NCI-H146 treated with DMSO at 0.1 percent for 48 hours (cell line): ENCODE data around the gene HIGD2A.

Source experiments
- DNase-seq: peaks from one replicate; lab custom pipeline; 2025; ENCODE audit not compliant: unreplicated experiment; lab: John Stamatoyannopoulos, UW

Gene HIGD2A

GRCh38 chr5:176388444-176389134 lies at the start of gene HIGD2A, which contains the start of gene NOP16:
Gene HIGD2A (plus strand): TSS chr5:176388751. CDS start chr5:176388820, 69 bp downstream.
Gene NOP16 (minus strand): TSS chr5:176388598. CDS start chr5:176388539, 59 bp downstream.
- peak; percentile 91 for DNase-seq

- no peak for DNase-seq
These were observed 49.2 kb upstream of the HIGD2A start for GRCh38 chr5:176339304-176339703.

GRCh38 chr5:176341325-176342157 lies 47.0 kb upstream of the HIGD2A start:
- no peak for DNase-seq

GRCh38 chr5:176342158-176342483 lies 46.4 kb upstream of the HIGD2A start:
- no peak for DNase-seq

GRCh38 chr5:176342766-176343458 lies 45.6 kb upstream of the HIGD2A start:
- no peak for DNase-seq

GRCh38 chr5:176350416-176350815 lies 38.1 kb upstream of the HIGD2A start:
- DNase-seq, result no peak

GRCh38 chr5:176352116-176352878 lies 36.3 kb upstream of the HIGD2A start:
- DNase-seq, result no peak

GRCh38 chr5:176353533-176353932 lies 35.0 kb upstream of the HIGD2A start:
- no peak for DNase-seq

GRCh38 chr5:176355400-176356178 lies 33.0 kb upstream of the HIGD2A start:
- DNase-seq, result no peak

- DNase-seq, result no peak
These were observed 32.4 kb upstream of the HIGD2A start for GRCh38 chr5:176356179-176356566.

- no peak for DNase-seq
These were observed 28.9 kb upstream of the HIGD2A start for GRCh38 chr5:176359658-176360057.

- DNase-seq, result no peak
These were observed 27.6 kb upstream of the HIGD2A start for GRCh38 chr5:176360894-176361436.

GRCh38 chr5:176361437-176362232 lies 26.9 kb upstream of the HIGD2A start, which contains the start of gene KIAA1191:
Gene KIAA1191 (minus strand): TSS chr5:176361764. CDS start chr5:176359508, 2,256 bp downstream.
- DNase-seq, result peak; percentile 17

GRCh38 chr5:176362233-176362490 lies 26.4 kb upstream of the HIGD2A start:
- no peak for DNase-seq

- DNase-seq, result no peak
These were observed 23.7 kb upstream of the HIGD2A start for GRCh38 chr5:176364765-176365350.

GRCh38 chr5:176365351-176366231 lies 23.0 kb upstream of the HIGD2A start, which contains the start of gene ARL10:
Gene ARL10 (plus strand): TSS chr5:176365487. CDS start chr5:176365564, 77 bp downstream.
- DNase-seq, result peak; percentile 4

- no peak for DNase-seq
These were observed 22.2 kb upstream of the HIGD2A start for GRCh38 chr5:176366232-176366894.
